Measurements from ENCODE around the gene ALDH18A1. TPM values are rescaled to one million over a fixed set of nuclear protein-coding genes. Genes with fewer than 3 reads are reported as not detected.

The ALDH18A1 gene
- total RNA-seq, 1 experiment from 2014 or later: 87.6 TPM

DNA sequence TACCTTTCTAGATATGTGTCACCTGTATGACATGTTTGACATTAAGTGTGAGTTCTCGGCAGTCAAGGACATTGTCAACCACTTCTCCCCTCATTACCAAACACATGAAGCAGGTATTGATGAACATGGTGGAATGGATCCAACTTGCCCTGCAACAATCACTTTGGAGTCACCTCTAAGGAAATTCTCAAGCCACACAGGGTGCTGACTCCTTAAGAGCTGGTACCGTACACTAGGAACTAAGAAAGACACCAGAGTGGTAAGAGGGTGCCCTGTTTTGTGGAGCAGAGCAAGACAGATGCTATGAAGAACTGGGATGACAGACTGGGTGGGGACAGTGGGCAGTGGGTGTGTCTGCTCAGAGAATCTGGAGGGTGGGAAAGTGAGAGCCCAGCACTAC is 77.9 kb downstream of the ALDH18A1 start:
- DNase-seq (ENCODE audit: low read depth, low spot score): no peak
- CTCF ChIA-PET: no interaction called here
- TF ChIP-seq, protein P1, sequence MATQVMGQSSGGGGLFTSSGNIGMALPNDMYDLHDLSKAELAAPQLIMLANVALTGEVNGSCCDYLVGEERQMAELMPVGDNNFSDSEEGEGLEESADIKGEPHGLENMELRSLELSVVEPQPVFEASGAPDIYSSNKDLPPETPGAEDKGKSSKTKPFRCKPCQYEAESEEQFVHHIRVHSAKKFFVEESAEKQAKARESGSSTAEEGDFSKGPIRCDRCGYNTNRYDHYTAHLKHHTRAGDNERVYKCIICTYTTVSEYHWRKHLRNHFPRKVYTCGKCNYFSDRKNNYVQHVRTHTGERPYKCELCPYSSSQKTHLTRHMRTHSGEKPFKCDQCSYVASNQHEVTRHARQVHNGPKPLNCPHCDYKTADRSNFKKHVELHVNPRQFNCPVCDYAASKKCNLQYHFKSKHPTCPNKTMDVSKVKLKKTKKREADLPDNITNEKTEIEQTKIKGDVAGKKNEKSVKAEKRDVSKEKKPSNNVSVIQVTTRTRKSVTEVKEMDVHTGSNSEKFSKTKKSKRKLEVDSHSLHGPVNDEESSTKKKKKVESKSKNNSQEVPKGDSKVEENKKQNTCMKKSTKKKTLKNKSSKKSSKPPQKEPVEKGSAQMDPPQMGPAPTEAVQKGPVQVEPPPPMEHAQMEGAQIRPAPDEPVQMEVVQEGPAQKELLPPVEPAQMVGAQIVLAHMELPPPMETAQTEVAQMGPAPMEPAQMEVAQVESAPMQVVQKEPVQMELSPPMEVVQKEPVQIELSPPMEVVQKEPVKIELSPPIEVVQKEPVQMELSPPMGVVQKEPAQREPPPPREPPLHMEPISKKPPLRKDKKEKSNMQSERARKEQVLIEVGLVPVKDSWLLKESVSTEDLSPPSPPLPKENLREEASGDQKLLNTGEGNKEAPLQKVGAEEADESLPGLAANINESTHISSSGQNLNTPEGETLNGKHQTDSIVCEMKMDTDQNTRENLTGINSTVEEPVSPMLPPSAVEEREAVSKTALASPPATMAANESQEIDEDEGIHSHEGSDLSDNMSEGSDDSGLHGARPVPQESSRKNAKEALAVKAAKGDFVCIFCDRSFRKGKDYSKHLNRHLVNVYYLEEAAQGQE (IDR thresholded peaks at IDR 0.05; ENCODE audit: low read depth): no peak
- no peak for TF ChIP-seq EZH2phosphoT487 (IDR thresholded peaks at IDR 0.05; ENCODE audit: borderline replicate concordance)
- TF ChIP-seq JUND (IDR thresholded peaks at IDR 0.05): no peak
- no peak for TF ChIP-seq EGR1 (IDR thresholded peaks at IDR 0.05; ENCODE audit: low read depth)
- TF ChIP-seq YY1 (IDR thresholded peaks at IDR 0.05; ENCODE audit: extremely low read depth, insufficient replicate concordance, low read depth, low read length): no peak
- TF ChIP-seq, protein P2, sequence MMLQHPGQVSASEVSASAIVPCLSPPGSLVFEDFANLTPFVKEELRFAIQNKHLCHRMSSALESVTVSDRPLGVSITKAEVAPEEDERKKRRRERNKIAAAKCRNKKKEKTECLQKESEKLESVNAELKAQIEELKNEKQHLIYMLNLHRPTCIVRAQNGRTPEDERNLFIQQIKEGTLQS (IDR thresholded peaks at IDR 0.05): no peak
- TF ChIP-seq SRF (IDR thresholded peaks at IDR 0.05; ENCODE audit: low read depth): no peak
- TF ChIP-seq CEBPB (IDR thresholded peaks at IDR 0.05; ENCODE audit: low read depth): no peak
- TF ChIP-seq, protein P3, sequence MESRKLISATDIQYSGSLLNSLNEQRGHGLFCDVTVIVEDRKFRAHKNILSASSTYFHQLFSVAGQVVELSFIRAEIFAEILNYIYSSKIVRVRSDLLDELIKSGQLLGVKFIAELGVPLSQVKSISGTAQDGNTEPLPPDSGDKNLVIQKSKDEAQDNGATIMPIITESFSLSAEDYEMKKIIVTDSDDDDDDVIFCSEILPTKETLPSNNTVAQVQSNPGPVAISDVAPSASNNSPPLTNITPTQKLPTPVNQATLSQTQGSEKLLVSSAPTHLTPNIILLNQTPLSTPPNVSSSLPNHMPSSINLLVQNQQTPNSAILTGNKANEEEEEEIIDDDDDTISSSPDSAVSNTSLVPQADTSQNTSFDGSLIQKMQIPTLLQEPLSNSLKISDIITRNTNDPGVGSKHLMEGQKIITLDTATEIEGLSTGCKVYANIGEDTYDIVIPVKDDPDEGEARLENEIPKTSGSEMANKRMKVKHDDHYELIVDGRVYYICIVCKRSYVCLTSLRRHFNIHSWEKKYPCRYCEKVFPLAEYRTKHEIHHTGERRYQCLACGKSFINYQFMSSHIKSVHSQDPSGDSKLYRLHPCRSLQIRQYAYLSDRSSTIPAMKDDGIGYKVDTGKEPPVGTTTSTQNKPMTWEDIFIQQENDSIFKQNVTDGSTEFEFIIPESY (IDR thresholded peaks at IDR 0.05; ENCODE audit: extremely low read depth, insufficient replicate concordance, low read length): no peak

More for the DNA sequence above, 77.9 kb downstream of the ALDH18A1 start:
- ChIA-PET POLR2A (no interaction called here), RAD21 (ENCODE audit: low non-redundant PET in 1 of 2, low total read pairs in 2 of 2, uncharacterized antibody in 2 of 2, unreplicated experiment in 2 of 2) (no interaction called here)
- no peak overlapping the region for H3K9ac ChIP-seq (ENCODE audit: low read length)
- no peak overlapping the region for H3K4me3 ChIP-seq (replicated peaks in 1 of 2; ENCODE audit: low read depth in 1 of 2, low read length in 2 of 2)
- peaks cover 9% of the 10 kb centered on the region; the same call in 1 of the 2 replicates for H3K27me3 ChIP-seq (ENCODE audit: insufficient read depth, low read length)
- ATAC-seq: no peak
- H3K9me2 ChIP-seq (ENCODE audit: insufficient read depth): no peaks in the 10 kb centered on the region
- no peaks in the 10 kb centered on the region for H3K79me2 ChIP-seq (ENCODE audit: insufficient read depth, low read length)
- H2AFZ ChIP-seq (ENCODE audit: low read depth, low read length, poor library complexity, severe bottlenecking): no peak overlapping the region
- no peaks in the 10 kb centered on the region for H3K4me1 ChIP-seq (ENCODE audit: control insufficient read depth in 1 of 2, insufficient read depth in 2 of 2, low read length in 2 of 2)
- no peaks in the 10 kb centered on the region for H4K20me1 ChIP-seq (ENCODE audit: insufficient read depth)
- intact Hi-C loops (cut with micrococcal nuclease): no loop called here
- no peaks in the 10 kb centered on the region for H3K36me3 ChIP-seq (ENCODE audit: control insufficient read depth in 1 of 2, insufficient read depth in 2 of 2, low read length in 2 of 2)
- BruUV-seq (replicated peaks): no TSS peak
- H3K4me2 ChIP-seq (ENCODE audit: low read length): no peak overlapping the region
- no peak overlapping the region for H3K27ac ChIP-seq (ENCODE audit: low read depth, low read length)
- H3K9me3 ChIP-seq (ENCODE audit: control insufficient read depth in 1 of 2, insufficient read depth in 1 of 2, low read depth in 1 of 2, low read length in 2 of 2): no peaks in the 10 kb centered on the region
